H7 (cell line): ENCODE data around the gene SLIT1. TPM values are rescaled to one million over a fixed set of nuclear protein-coding genes. Genes with fewer than 3 reads are reported as not detected.
"Not testable (repeated sequence)": the region's sequence is repeated elsewhere in the genome, so short reads cannot be mapped to it uniquely, and the experiment has no call there.

Source experiments
- DNase-seq: peaks from one replicate; pipeline ENCODE4 v3.0.0; 2012
- H3K27me3 ChIP-seq: 2 replicates; pipeline ENCODE4 v1.6.0; 2011; ENCODE audit warnings: mild to moderate bottlenecking, low read length; ENCODE audit not compliant: control insufficient read depth, insufficient read depth
- H3K36me3 ChIP-seq: replicated peaks from 2 replicates; pipeline ENCODE4 v1.5.1; 2011; ENCODE audit warnings: low read length; ENCODE audit not compliant: control insufficient read depth, insufficient read depth
- H3K4me3 ChIP-seq: 2 replicates; pipeline ENCODE4 v1.5.1; 2011; ENCODE audit warnings: low read depth, mild to moderate bottlenecking, control low read depth, low read length, moderate library complexity; ENCODE audit not compliant: insufficient read depth
- total RNA-seq: library from RNA; depleted of rRNA; stranded (reverse); fragments of >200 nt; shearing (Covaris generic); gene quantifications from 2 replicates; pipeline ENCODE4 v1.2.3, GENCODE V29; 2014

The SLIT1 gene
- total RNA-seq, 1 experiment from 2014 or later = 0.28 TPM

- H3K27me3 ChIP-seq, H3K36me3 ChIP-seq, H3K4me3 ChIP-seq, DNase-seq: not testable (repeated sequence)
Observed at GRCh38 chr10:97033841-97034240, 151.9 kb downstream of the SLIT1 start.

- Histone ChIP-seq H3K4me3 (no peak overlapping the region), H3K27me3 (no peaks in the 10 kb centered on the region), H3K36me3 (no peaks in the 10 kb centered on the region)
- peak; percentile 51 for DNase-seq
Observed at GRCh38 chr10:97032624-97033023, 153.1 kb downstream of the SLIT1 start.

- H3K4me3 ChIP-seq = no peak overlapping the region
- no peaks in the 10 kb centered on the region for H3K36me3 ChIP-seq
- no peak for DNase-seq
- H3K27me3 ChIP-seq = no peaks in the 10 kb centered on the region
Observed at GRCh38 chr10:97031459-97031858, 154.3 kb downstream of the SLIT1 start.

GRCh38 chr10:97030894-97031293 is 154.9 kb downstream of the SLIT1 start:
- peak; percentile 43 for DNase-seq
- Histone ChIP-seq H3K4me3 (no peak overlapping the region), H3K27me3 (no peaks in the 10 kb centered on the region), H3K36me3 (no peaks in the 10 kb centered on the region)

- H3K4me3 ChIP-seq = no peak overlapping the region
- DNase-seq = no peak
- H3K27me3 ChIP-seq = no peaks in the 10 kb centered on the region
- H3K36me3 ChIP-seq = no peaks in the 10 kb centered on the region
Observed at GRCh38 chr10:97029271-97029670, 156.5 kb downstream of the SLIT1 start.

GRCh38 chr10:97028832-97029178 is 157.0 kb downstream of the SLIT1 start:
- H3K4me3 ChIP-seq = no peak overlapping the region
- no peak for DNase-seq

GRCh38 chr10:97028126-97028831 is 157.5 kb downstream of the SLIT1 start:
- no peaks in the 10 kb centered on the region for H3K27me3 ChIP-seq
- H3K36me3 ChIP-seq = no peaks in the 10 kb centered on the region
- DNase-seq = no peak
- no peak overlapping the region for H3K4me3 ChIP-seq

More at GRCh38 chr10:97028832-97029178, 157.0 kb downstream of the SLIT1 start:
- no peaks in the 10 kb centered on the region for H3K27me3 ChIP-seq
- no peaks in the 10 kb centered on the region for H3K36me3 ChIP-seq

- H3K36me3 ChIP-seq = no peaks in the 10 kb centered on the region
- peak; percentile 83 for DNase-seq
- no peak overlapping the region for H3K4me3 ChIP-seq
- no peaks in the 10 kb centered on the region for H3K27me3 ChIP-seq
Observed at GRCh38 chr10:97025613-97026242, 160.0 kb downstream of the SLIT1 start.

- H3K36me3 ChIP-seq = no peaks in the 10 kb centered on the region
- H3K4me3 ChIP-seq = no peak overlapping the region
- H3K27me3 ChIP-seq = no peaks in the 10 kb centered on the region
Observed at GRCh38 chr10:97024168-97025073, 161.3 kb downstream of the SLIT1 start.

GRCh38 chr10:97023401-97024167 is 162.2 kb downstream of the SLIT1 start:
- no peaks in the 10 kb centered on the region for H3K36me3 ChIP-seq
- no peak for DNase-seq
- no peak overlapping the region for H3K4me3 ChIP-seq
- H3K27me3 ChIP-seq = no peaks in the 10 kb centered on the region

More at GRCh38 chr10:97024168-97025073, 161.3 kb downstream of the SLIT1 start:
- no peak for DNase-seq

GRCh38 chr10:97022616-97023015 is 163.1 kb downstream of the SLIT1 start:
- no peak for DNase-seq
- no peak overlapping the region for H3K4me3 ChIP-seq
- no peaks in the 10 kb centered on the region for H3K27me3 ChIP-seq
- H3K36me3 ChIP-seq = no peaks in the 10 kb centered on the region

- Histone ChIP-seq H3K27me3 (no peaks in the 10 kb centered on the region), H3K36me3 (no peaks in the 10 kb centered on the region), H3K4me3 (no peak overlapping the region)
- peak; percentile 77 for DNase-seq
Observed at GRCh38 chr10:97020452-97021400, 165.0 kb downstream of the SLIT1 start.

- H3K27me3 ChIP-seq = no peaks in the 10 kb centered on the region
- DNase-seq = no peak
- H3K4me3 ChIP-seq = no peak overlapping the region
- H3K36me3 ChIP-seq = no peaks in the 10 kb centered on the region
Observed at GRCh38 chr10:97019213-97019844, 166.4 kb downstream of the SLIT1 start.
